Spleen (tissue), 11 donors: Measurements from ENCODE around the gene CAMTA1. TPM values are rescaled to one million over a fixed set of nuclear protein-coding genes. Genes with fewer than 3 reads are reported as not detected.

ENCODE experiments used
- DNase-seq: peaks from one replicate; pipeline ENCODE4 v3.0.0-alpha.2; 2020
- H3K27ac ChIP-seq, 8 donors: fragments of 200-600 bp; sonication (generic) in 7 of 8; 1 replicate in 4 of 8; 2 replicates in 4 of 8; pipeline versions ENCODE4 v1.5.0 to v1.8.0; 2016 to 2021; ENCODE audit warnings: inconsistent platforms in 4 of 8, mild to moderate bottlenecking in 4 of 8, moderate library complexity in 1 of 8
- H3K27me3 ChIP-seq, 7 donors: fragments of 200-600 bp; sonication (generic) in 6 of 7; replicated peaks in 1 of 7; 1 replicate in 4 of 7; 2 replicates in 3 of 7; pipeline versions ENCODE4 v1.5.0 to v1.8.0; 2016 to 2021; ENCODE audit warnings: inconsistent platforms in 3 of 7, mild to moderate bottlenecking in 1 of 7
- H3K36me3 ChIP-seq, 6 donors: fragments of 200-600 bp; sonication (generic) in 5 of 6; 1 replicate in 4 of 6; 2 replicates in 2 of 6; pipeline versions ENCODE4 v1.5.0 to v1.8.0; 2016 to 2021; ENCODE audit warnings: inconsistent platforms in 2 of 6
- H3K4me1 ChIP-seq, 6 donors: fragments of 200-600 bp; sonication (generic) in 5 of 6; 1 replicate in 3 of 6; 2 replicates in 3 of 6; pipeline versions ENCODE4 v1.5.0 to v1.8.0; 2016 to 2021; ENCODE audit warnings: inconsistent platforms in 3 of 6
- H3K4me3 ChIP-seq, 8 donors: fragments of 200-600 bp; sonication (generic) in 7 of 8; 1 replicate in 4 of 8; 2 replicates in 4 of 8; pipeline versions ENCODE4 v1.5.0 to v1.8.0; 2016 to 2021; ENCODE audit warnings: inconsistent platforms in 4 of 8, mild to moderate bottlenecking in 4 of 8, moderate library complexity in 2 of 8
- H3K9me3 ChIP-seq, 8 donors: fragments of 200-600 bp; sonication (generic) in 7 of 8; 1 replicate in 4 of 8; 2 replicates in 4 of 8; pipeline versions ENCODE4 v1.5.0 to v1.8.0; 2016 to 2021; ENCODE audit warnings: inconsistent platforms in 4 of 8
- POLR2A ChIP-seq, 3 donors: fragments of 450-650 bp; IDR thresholded peaks; one replicate each; pipeline ENCODE4 v1.5.1; 2017; ENCODE audit warnings: antibody characterized with exemption in 3 of 3, mild to moderate bottlenecking in 1 of 3
- POLR2AphosphoS5 ChIP-seq, 3 donors: sonication (generic); formaldehyde crosslinking; IDR thresholded peaks; one replicate each; pipeline ENCODE4 v1.5.1; 2017; ENCODE audit warnings: antibody characterized with exemption in 3 of 3
- WGBS, 5 donors: extraction: QIAGEN DNeasy Blood & Tissue Kit in 3 of 5; methylation state at CpG; one replicate each; pipeline versions ENCODE4 v1.1.5 to v1.1.7; 2013 to 2018; 5-methylcytosine and 5-hydroxymethylcytosine counted together
- intact Hi-C: fragments of 100-400 bp; cut with DNase I; formaldehyde crosslinking; loops from one replicate; pipeline ENCODE4 v1.15.0; 2023; ENCODE audit warnings: low total_unique reads
- polyA plus RNA-seq, 3 donors: library from polyadenylated mRNA; stranded (reverse); fragments of 200-250 nt; gene quantifications; one replicate each; pipeline ENCODE4 v1.2.1, GENCODE V29; 2013
- total RNA-seq, 7 donors: library from RNA; depleted of rRNA in 3 of 7; stranded (reverse); fragments of >200 nt in 3 of 7; fragmentation: NEBNext Ultra II Directional in 4 of 7; extraction: Animal tissue kit (Norgen Biotek cat#: 25700) in 4 of 7; gene quantifications; one replicate each; pipeline versions ENCODE4 v1.1.0 to v1.2.1, GENCODE V29; 2016 to 2021
- TF ChIP-seq, protein P1 (sequence below), 11 experiments: fragments of 200-600 bp in 7 of 11; fragments of 450-650 bp in 4 of 11; sonication (generic) in 4 of 11; IDR thresholded peaks in 8 of 11; conservative IDR thresholded peaks in 3 of 11; 1 replicate in 7 of 11; 2 replicates in 4 of 11; pipeline versions ENCODE4 v1.4.0 to v1.8.0; 2016 to 2021; ENCODE audit warnings: antibody characterized with exemption in 11 of 11, inconsistent platforms in 4 of 11, mild to moderate bottlenecking in 1 of 11
- donor health status: healthy with polysubstance abuse.
- donor health status: DM: no; HTN: no; CAD: no; lungs with moderate emphysema.
- donor health status: DM: no; HTN: no; CAD: no.
- donor health status: Bipolar disorder and iron deficiency.
- donor health status: healthy.
- donor health status: DM: no; HTN: no; CAD: no.
- donor health status: DM: yes; HTN: yes; CAD: no.

The CAMTA1 gene
- total and polyA plus RNA-seq, 10 donors, result 53.0 to 106 (median 77.3) TPM

DNA sequence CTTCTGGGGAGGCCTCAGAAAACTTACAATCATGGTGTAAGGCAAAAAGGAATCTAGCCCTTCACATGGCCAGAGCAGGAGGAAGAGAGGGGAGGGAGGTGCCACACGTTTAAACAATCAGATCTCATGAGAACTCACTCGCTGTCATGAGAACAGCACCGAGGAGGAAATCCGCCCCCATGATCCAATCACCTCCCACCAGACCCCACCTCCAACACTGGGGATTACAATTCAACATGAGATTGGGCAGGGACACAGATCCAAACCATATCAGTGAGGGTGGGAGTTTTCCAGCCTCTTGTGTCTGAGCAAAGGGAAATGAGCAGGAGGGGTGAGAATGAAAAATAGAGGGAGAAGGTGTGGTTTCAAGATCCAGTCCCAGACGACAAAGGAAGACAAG lies 503.7 kb downstream of the CAMTA1 start:
- Histone ChIP-seq H3K27me3 (peaks cover 0 to 13% (median 0%) of the 10 kb centered on the region in 7 donors), H3K4me1 (no peaks in the 10 kb centered on the region), H3K4me3 (no peak overlapping the region), H3K9me3 (no peaks in the 10 kb centered on the region), H3K27ac (no peak overlapping the region), H3K36me3 (no peaks in the 10 kb centered on the region)
- 50 to 62% (median 56%) methylated on average over 5 of the region's 5 CpGs for WGBS, 5 donors
- intact Hi-C loops, result no loop called here
- DNase-seq, result no peak
- TF ChIP-seq, protein P1, sequence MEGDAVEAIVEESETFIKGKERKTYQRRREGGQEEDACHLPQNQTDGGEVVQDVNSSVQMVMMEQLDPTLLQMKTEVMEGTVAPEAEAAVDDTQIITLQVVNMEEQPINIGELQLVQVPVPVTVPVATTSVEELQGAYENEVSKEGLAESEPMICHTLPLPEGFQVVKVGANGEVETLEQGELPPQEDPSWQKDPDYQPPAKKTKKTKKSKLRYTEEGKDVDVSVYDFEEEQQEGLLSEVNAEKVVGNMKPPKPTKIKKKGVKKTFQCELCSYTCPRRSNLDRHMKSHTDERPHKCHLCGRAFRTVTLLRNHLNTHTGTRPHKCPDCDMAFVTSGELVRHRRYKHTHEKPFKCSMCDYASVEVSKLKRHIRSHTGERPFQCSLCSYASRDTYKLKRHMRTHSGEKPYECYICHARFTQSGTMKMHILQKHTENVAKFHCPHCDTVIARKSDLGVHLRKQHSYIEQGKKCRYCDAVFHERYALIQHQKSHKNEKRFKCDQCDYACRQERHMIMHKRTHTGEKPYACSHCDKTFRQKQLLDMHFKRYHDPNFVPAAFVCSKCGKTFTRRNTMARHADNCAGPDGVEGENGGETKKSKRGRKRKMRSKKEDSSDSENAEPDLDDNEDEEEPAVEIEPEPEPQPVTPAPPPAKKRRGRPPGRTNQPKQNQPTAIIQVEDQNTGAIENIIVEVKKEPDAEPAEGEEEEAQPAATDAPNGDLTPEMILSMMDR (IDR thresholded peaks at IDR 0.05 in 8 of 11, conservative IDR thresholded peaks at IDR 0.05 in 3 of 11), result no peak
- TF ChIP-seq POLR2A (IDR thresholded peaks at IDR 0.05), result no peak

DNA sequence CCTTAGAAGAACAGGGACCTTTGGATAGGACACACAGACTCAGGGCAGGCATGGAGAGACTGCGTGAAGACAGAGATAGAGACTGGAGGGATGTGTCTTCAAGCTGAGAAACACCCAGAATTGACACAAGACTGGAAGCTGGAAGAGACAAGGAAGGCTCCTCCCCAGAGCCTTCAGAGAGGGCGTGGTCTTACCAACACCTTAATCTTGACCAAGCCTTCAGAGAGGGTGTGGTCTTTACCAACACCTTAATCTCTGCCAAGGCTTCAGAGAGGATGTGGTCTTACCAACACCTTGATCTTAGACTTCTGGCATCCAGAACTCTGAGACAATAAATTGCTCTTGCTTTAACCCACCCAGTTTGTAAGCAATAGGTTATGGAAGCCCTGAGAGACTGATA lies 504.4 kb downstream of the CAMTA1 start:
- no peaks in the 10 kb centered on the region for H3K9me3 ChIP-seq
- DNase-seq, result no peak
- TF ChIP-seq, protein P1 (IDR thresholded peaks at IDR 0.05 in 8 of 11, conservative IDR thresholded peaks at IDR 0.05 in 3 of 11), result no peak
- TF ChIP-seq POLR2A (IDR thresholded peaks at IDR 0.05), result no peak
- TF ChIP-seq POLR2AphosphoS5 (IDR thresholded peaks at IDR 0.05), result no peak
- H3K4me1 ChIP-seq, result no peaks in the 10 kb centered on the region
- no peak overlapping the region for H3K27ac ChIP-seq
- intact Hi-C loops, result no loop called here
- no peaks in the 10 kb centered on the region for H3K36me3 ChIP-seq
- H3K27me3 ChIP-seq, result peaks cover 0 to 13% (median 0%) of the 10 kb centered on the region in 7 donors
- no peak overlapping the region for H3K4me3 ChIP-seq
- WGBS, 5 donors, result 72 to 92% (median 87%) methylated on average over 2 of the region's 2 CpGs

- WGBS, 5 donors, result 67 to 84% (median 77%) methylated on average over 14 of the region's 14 CpGs
- no peaks in the 10 kb centered on the region for H3K4me1 ChIP-seq
- TF ChIP-seq, protein P1 (IDR thresholded peaks at IDR 0.05 in 8 of 11, conservative IDR thresholded peaks at IDR 0.05 in 3 of 11), result no peak
- no peak for TF ChIP-seq POLR2A (IDR thresholded peaks at IDR 0.05)
- no peak for TF ChIP-seq POLR2AphosphoS5 (IDR thresholded peaks at IDR 0.05)
- H3K36me3 ChIP-seq, result no peaks in the 10 kb centered on the region
- DNase-seq, result no peak
- H3K9me3 ChIP-seq, result peaks cover 0 to 6% (median 0%) of the 10 kb centered on the region in 8 donors
- H3K27ac ChIP-seq, result no peak overlapping the region
- intact Hi-C loops, result no loop called here
- peaks cover 0 to 13% (median 0%) of the 10 kb centered on the region in 7 donors for H3K27me3 ChIP-seq
- H3K4me3 ChIP-seq, result no peak overlapping the region
Measured at GRCh38 chr1:7290971-7291970, 506.0 kb downstream of the CAMTA1 start.

DNA sequence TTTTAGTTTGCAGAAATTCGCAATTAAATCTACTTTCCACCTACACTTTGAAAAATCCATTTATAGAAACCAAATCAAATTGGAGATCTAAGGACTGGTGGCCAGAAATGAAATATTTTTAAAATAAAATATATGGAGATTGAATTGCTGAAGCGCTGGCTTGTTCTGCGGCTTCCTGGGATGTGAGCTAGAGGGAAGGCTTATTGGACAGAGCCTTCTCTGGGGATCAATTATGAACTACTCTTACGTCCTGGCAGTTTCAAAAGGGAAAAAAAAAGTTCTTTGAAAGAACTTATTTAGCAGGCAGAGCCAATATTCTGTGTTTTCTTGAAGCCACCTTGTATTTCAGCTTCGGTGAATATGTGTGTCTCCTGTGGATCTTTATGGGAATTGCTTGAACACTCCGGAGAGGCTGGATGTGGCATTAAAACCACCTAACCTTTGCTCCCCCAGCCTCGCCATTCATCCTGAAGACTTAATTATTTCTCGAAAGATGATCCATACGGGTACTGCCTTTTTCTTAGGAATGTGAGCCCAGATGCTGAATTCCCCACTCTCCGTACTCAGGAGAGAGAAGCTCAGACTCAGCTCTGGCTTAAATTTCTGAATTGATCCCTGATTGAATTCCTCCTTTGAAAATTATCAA lies 506.9 kb downstream of the CAMTA1 start:
- H3K4me1 ChIP-seq, result no peaks in the 10 kb centered on the region
- 83 to 87% (median 87%) methylated on average over 10 of the region's 10 CpGs for WGBS, 5 donors
- intact Hi-C loops, result no loop called here
- H3K27me3 ChIP-seq, result peaks cover 0 to 13% (median 0%) of the 10 kb centered on the region in 7 donors
- peaks cover 0 to 14% (median 6%) of the 10 kb centered on the region in 8 donors for H3K9me3 ChIP-seq
- H3K27ac ChIP-seq, result no peak overlapping the region
- TF ChIP-seq POLR2A (IDR thresholded peaks at IDR 0.05), result no peak
- TF ChIP-seq POLR2AphosphoS5 (IDR thresholded peaks at IDR 0.05), result no peak
- TF ChIP-seq, protein P1 (IDR thresholded peaks at IDR 0.05 in 8 of 11, conservative IDR thresholded peaks at IDR 0.05 in 3 of 11), result no peak
- DNase-seq, result no peak
- no peaks in the 10 kb centered on the region for H3K36me3 ChIP-seq
- no peak overlapping the region for H3K4me3 ChIP-seq
